GM18519 (cell line): ENCODE results near the gene PRSS37.
"Not testable (repeated sequence)": the region's sequence is repeated elsewhere in the genome, so short reads cannot be mapped to it uniquely, and the experiment has no call there.

ENCODE experiments used
- ATAC-seq: cut with Tn5 transposase; IDR thresholded peaks from one replicate; pipeline ENCODE4 v1.9.1; 2021; ENCODE audit warnings: mild to moderate bottlenecking, moderate library complexity; ENCODE audit not compliant: unreplicated experiment, low FRiP score

PRSS37 gene

DNA sequence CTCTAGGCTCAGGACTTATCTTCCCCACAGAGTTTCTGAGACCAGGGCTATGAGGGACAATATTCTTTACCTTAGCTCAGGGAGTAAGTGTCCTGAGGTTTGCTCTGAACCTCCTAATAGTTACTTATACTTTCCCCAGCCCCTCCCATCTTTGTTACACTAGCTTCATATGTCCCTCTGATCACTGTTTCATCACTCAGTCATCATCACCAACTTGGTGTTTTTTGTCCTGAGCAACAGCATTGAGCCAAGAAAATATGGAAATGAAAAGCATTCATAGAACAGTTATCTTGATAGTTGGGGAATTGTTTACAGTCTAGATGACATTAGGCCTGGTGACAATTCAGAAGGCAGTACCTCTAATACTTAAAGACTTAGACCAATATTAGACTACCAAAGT, at the start of gene PRSS37:
PRSS37 (minus strand) TSS at position 101 of the 400 bp plus-strand sequence. CDS start 436 bp downstream, outside the sequence.
- ATAC-seq = no peak

- no peak for ATAC-seq
These were observed 48.0 kb upstream of the PRSS37 start for GRCh38 chr7:141889321-141889720.

- peak; percentile 93 for ATAC-seq
These were observed 43.4 kb upstream of the PRSS37 start for GRCh38 chr7:141884539-141885225.

GRCh38 chr7:141880960-141881359, 39.7 kb upstream of the PRSS37 start:
- no peak for ATAC-seq

- ATAC-seq = no peak
These were observed 36.1 kb upstream of the PRSS37 start for GRCh38 chr7:141877365-141877764.

GRCh38 chr7:141876371-141876770, 35.1 kb upstream of the PRSS37 start:
- no peak for ATAC-seq

DNA sequence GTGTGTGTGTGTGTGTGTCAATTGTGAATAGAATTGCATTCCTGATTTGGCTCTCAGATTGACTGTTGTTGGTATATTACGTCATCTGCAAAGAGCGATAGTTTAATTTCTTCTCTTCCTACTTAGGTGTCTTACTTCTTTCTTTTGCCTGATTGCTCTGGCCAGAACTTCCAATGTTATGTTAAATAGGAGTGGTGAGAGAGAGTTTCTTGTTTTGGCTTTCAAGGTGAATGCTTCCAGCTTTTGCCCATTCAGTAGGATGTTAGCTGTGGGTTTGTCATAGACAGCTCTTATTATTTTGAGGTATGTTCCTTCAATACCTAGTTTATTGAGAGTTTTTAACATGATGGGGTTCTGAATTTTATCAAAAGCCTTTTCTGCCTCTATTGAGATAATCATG, 34.2 kb upstream of the PRSS37 start:
- no peak for ATAC-seq

DNA sequence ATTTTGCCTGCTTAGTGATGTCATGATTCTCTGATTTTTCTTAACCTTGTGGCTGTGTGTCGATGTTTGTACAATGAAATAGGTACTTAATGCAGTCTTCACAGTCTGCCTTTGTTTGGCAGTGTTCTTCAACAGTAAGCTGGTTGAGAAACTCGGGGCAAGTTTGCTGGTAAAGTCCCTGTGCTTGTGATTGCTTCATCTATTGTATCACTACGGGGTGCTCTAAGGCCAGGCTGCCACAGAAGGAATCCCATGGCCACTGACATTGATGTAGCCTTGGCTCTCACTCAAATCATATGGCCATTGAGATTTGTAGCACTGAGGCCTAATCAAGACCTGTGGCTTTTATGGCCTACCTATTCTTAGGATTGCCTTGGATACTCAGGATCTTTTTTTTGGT, 33.5 kb upstream of the PRSS37 start:
- no peak for ATAC-seq

GRCh38 chr7:141872931-141873330, 31.6 kb upstream of the PRSS37 start:
- no peak for ATAC-seq

GRCh38 chr7:141866974-141867373, 25.7 kb upstream of the PRSS37 start:
- no peak for ATAC-seq

DNA sequence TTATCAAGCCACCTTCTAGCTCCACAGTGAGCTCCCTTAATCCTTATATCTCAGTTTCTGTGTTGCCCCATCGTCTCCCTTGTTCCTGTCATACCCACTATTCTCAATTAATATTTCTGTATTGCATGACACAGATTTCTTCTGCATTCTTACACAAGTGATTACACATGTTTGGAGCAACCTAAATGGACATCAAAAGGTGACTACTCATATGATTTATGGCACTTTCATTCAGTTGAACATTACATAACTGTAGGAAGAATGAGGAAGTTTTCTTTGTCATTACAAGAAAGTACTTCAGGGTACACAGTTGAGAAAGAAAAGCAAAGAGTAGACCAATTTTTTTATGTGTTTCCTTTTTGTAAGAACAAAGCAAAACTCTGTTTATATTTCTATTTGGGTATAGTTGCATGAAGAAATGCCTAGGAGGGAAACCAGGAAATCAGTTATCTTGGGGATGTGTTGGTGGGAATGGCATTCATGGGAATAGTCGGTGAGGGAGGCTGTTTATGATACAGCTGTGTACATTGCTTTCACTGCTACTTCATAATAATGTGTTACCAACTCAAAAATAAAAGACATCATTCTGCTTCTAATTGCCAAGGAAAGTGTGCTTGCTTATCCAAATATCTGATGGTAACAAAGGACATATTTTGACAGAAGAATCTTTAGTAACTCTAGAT, 23.6 kb upstream of the PRSS37 start:
- no peak for ATAC-seq

DNA sequence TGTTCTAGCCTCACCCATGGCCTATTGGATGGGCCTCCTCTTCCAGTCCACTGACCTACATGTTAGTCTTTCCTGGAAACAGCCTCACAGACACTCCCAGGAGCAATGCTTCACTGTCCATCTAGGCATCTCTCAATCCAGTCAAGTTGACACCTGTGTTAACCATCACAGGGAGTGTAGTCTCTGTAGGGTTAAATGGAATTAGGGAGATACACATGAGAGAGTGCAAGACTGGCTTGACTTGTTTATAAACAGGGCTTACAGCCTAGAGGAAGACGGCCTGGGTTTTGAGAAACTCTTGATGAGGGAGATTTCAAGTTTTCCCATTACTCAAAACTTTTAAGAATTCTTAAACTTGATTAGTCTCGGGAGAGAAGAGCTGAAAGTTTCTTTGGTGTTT, 18.9 kb upstream of the PRSS37 start:
- no peak for ATAC-seq

- ATAC-seq = no peak
These were observed 6.7 kb upstream of the PRSS37 start for GRCh38 chr7:141847996-141848395.

- ATAC-seq = no peak
These were observed 3.0 kb upstream of the PRSS37 start for GRCh38 chr7:141844256-141844655.

- no peak for ATAC-seq
These were observed 1.6 kb upstream of the PRSS37 start for GRCh38 chr7:141842904-141843303.

- no peak for ATAC-seq
These were observed 577 bp downstream of the PRSS37 start for GRCh38 chr7:141840708-141841107.

GRCh38 chr7:141839256-141839655, 2.0 kb downstream of the PRSS37 start:
- ATAC-seq = no peak

DNA sequence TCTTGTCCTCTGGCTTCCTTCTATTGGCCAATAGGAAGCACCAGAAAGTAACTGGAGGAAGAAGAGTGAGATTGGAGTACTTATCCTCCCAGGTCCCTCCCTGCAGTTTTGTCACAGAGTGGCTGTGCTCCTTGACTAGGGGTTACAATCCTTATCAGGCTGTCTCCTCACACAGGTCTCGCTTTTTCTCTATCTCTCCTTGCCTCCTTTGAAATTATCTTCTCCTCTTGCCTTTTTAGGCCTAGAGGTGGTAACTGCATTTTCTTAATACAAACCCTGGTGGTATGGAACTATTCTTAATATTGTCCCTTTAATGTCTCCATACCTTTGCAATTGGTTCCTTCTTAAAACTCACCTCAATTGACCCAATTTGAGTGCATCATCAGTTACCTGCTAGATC, 2.7 kb downstream of the PRSS37 start:
- ATAC-seq = no peak

DNA sequence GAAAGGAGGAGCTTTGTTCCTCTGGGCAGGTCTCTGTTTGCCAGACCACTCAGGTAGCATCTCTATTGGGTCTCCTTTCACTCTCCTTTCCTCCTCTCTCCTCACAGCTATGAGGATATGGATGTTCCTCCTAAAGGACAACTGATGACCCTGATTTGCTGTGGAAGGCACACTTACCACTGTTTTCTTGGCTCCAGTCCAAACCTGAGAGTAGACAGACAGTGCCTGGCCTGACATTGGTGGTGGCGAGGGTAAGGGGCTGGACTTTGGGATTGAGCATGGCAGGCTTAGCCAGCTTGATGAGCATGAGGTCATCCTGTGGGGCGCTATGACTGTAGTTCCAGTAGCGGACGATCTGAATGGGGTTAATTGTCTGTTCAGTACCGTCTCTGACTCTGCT, 3.6 kb downstream of the PRSS37 start:
- ATAC-seq = no peak

DNA sequence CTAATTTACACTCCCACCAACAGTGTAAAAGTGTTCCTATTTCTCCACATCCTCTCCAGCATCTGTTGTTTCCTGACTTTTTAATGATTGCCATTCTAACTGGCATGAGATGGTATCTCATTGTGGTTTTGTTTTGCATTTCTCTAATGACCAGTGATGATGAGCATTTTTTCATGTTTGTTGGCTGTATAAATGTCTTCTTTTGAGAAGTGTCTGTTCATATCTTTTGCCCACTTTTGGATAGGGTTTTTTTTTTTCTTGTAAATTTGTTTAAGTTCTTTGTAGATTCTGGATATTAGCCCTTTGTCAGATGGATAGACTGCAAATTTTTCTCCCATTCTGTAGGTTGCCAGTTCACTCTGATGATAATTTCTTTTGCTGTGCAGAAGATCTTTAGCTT, 18.9 kb downstream of the PRSS37 start:
- not testable (repeated sequence) for ATAC-seq

DNA sequence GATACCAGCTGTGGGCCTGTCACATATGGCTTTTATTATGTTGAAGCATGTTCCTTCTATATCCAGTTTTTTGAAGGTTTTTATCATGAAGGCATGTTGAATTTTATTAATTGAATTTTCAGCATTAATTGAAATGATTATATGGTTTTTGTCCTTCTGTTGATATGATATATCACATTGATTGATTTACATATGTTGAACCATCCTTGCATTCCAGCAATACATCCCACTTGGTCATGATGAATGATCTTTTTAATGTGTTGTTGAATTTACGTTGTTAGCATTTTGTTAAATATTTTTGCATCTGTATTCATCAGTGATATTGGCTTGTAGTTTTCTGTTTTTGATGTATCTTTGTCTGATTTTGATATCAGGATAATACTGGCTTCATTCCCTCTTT, 21.2 kb downstream of the PRSS37 start:
- ATAC-seq = no peak

- ATAC-seq = no peak
These were observed 48.8 kb downstream of the PRSS37 start for GRCh38 chr7:141792526-141792925.
